DOHH2 (cell line): ENCODE measurements around the gene RAB4B.

Experiments
- CTCF ChIP-seq: fragments of 200-600 bp; sonication (generic); IDR thresholded peaks from one replicate; pipeline ENCODE4 v1.5.1; 2014; ENCODE audit warnings: antibody characterized with exemption, mild to moderate bottlenecking, low read depth, low read length; ENCODE audit not compliant: poor library complexity, severe bottlenecking
- EZH2phosphoT487 ChIP-seq: fragments of 200-600 bp; sonication (generic); IDR thresholded peaks from 2 replicates; pipeline ENCODE4 v1.6.1; 2017; ENCODE audit warnings: borderline replicate concordance, mild to moderate bottlenecking, antibody characterized with exemption, low read length, moderate library complexity, mixed read lengths

GRCh38 chr19:40763526-40763925, 14.5 kb upstream of the RAB4B start:
- TF ChIP-seq EZH2phosphoT487 (no peak), CTCF (no peak)
